CD4-positive, alpha-beta memory T cell (primary cell): ENCODE data around the gene IL26. TPM values are rescaled to one million over a fixed set of nuclear protein-coding genes. Genes with fewer than 3 reads are reported as not detected.
A peak's percentile ranks its signal among the peaks of the same experiment; 100 is the strongest.
"Not testable (repeated sequence)": the region's sequence is repeated elsewhere in the genome, so short reads cannot be mapped to it uniquely, and the experiment has no call there.

Source experiments
- CTCF ChIA-PET: fragments of 350-600 bp; sonication (Branson Sonifier 250); formaldehyde crosslinking; loops from one replicate; lab custom pipeline; 2021; ENCODE audit warnings: inconsistent platforms; ENCODE audit not compliant: partially characterized antibody; lab: Charles Lee
- POLR2A ChIA-PET: fragments of 350-600 bp; sonication (Branson Sonifier 250); formaldehyde crosslinking; loops from one replicate; lab custom pipeline; 2021; ENCODE audit not compliant: partially characterized antibody; lab: Charles Lee
- DNase-seq, 5 donors: peaks; one replicate each; pipeline versions ENCODE4 v3.0.0 to v3.0.0-alpha.2; 2020 to 2022; ENCODE audit warnings: mixed read lengths in 1 of 5
- H3K27ac ChIP-seq: one replicate; pipeline ENCODE4 v1.7.0; 2013; ENCODE audit warnings: low read depth, low read length
- H3K27me3 ChIP-seq: 2 replicates; pipeline ENCODE4 v1.7.0; 2013; ENCODE audit warnings: mild to moderate bottlenecking, low read length, moderate library complexity; ENCODE audit not compliant: insufficient read depth
- H3K36me3 ChIP-seq: 2 replicates; pipeline ENCODE4 v1.7.0; 2013; ENCODE audit warnings: mild to moderate bottlenecking, low read length, moderate library complexity; ENCODE audit not compliant: insufficient read depth
- H3K4me1 ChIP-seq: 2 replicates; pipeline ENCODE4 v1.7.0; 2013; ENCODE audit warnings: mild to moderate bottlenecking, low read length, moderate library complexity; ENCODE audit not compliant: insufficient read depth
- H3K4me3 ChIP-seq, 2 donors: one replicate each; pipeline ENCODE4 v1.7.0; 2013; ENCODE audit warnings: low read length in 2 of 2, mild to moderate bottlenecking in 1 of 2
- H3K9me3 ChIP-seq, 2 donors: one replicate each; pipeline ENCODE4 v1.7.0; 2013; ENCODE audit warnings: low read length in 2 of 2, control low read depth in 1 of 2; ENCODE audit not compliant: control insufficient read depth in 1 of 2
- H3K27ac Mint-ChIP-seq, 7 donors: one replicate each; pipeline ENCODE4 v1.8.0; 2020 to 2021; ENCODE audit warnings: mixed read lengths in 7 of 7, mild to moderate bottlenecking in 6 of 7, inconsistent platforms in 3 of 7, moderate library complexity in 3 of 7
- H3K27me3 Mint-ChIP-seq, 2 donors: one replicate each; pipeline ENCODE4 v1.8.0; 2020 to 2021; ENCODE audit warnings: mixed read lengths in 2 of 2
- H3K36me3 Mint-ChIP-seq, 2 donors: one replicate each; pipeline ENCODE4 v1.8.0; 2020 to 2021; ENCODE audit warnings: mixed read lengths in 2 of 2, inconsistent platforms in 1 of 2, mild to moderate bottlenecking in 1 of 2
- H3K4me1 Mint-ChIP-seq, 4 donors: one replicate each; pipeline ENCODE4 v1.8.0; 2020 to 2021; ENCODE audit warnings: mixed read lengths in 4 of 4, mild to moderate bottlenecking in 1 of 4
- H3K4me3 Mint-ChIP-seq, 8 donors: one replicate each; pipeline ENCODE4 v1.8.0; 2020 to 2021; ENCODE audit warnings: mixed read lengths in 8 of 8, mild to moderate bottlenecking in 7 of 8, moderate library complexity in 6 of 8, inconsistent platforms in 3 of 8
- H3K9me3 Mint-ChIP-seq, 8 donors: one replicate each; pipeline ENCODE4 v1.8.0; 2020 to 2021; ENCODE audit warnings: mixed read lengths in 8 of 8, mild to moderate bottlenecking in 5 of 8, inconsistent platforms in 3 of 8, moderate library complexity in 1 of 8
- intact Hi-C: fragments of 100-400 bp; cut with micrococcal nuclease; formaldehyde crosslinking; loops from one replicate; pipeline ENCODE4 v1.15.1; 2023
- polyA plus RNA-seq, 2 donors: library from polyadenylated mRNA; unstranded; fragments of 300-500 nt; fragmentation: Illumina TruSeq; gene quantifications; one replicate each; pipeline ENCODE4 v1.2.3, GENCODE V29; 2021
- total RNA-seq, 2 experiments: library from RNA; stranded (reverse); gene quantifications; one replicate each; pipeline ENCODE4 v1.2.3, GENCODE V29; 2021

The IL26 gene
- total and polyA plus RNA-seq, 4 experiments from 2014 or later: 0.30 TPM; not detected in 3

GRCh38 chr12:68223067-68223747 lies 2.4 kb downstream of the IL26 start:
- no peaks in the 10 kb centered on the region for H3K36me3 Mint-ChIP-seq
- Histone ChIP-seq H3K27me3 (no peaks in the 10 kb centered on the region), H3K27ac (no peak overlapping the region), H3K36me3 (no peaks in the 10 kb centered on the region), H3K4me3 (no peak overlapping the region), H3K9me3 (no peaks in the 10 kb centered on the region), H3K4me1 (peaks cover 7% of the 10 kb centered on the region)
- no peaks in the 10 kb centered on the region for H3K9me3 Mint-ChIP-seq
- peak overlapping the region in 5 of 7 donors; percentile 10 to 93 (median 71) for H3K27ac Mint-ChIP-seq
- intact Hi-C loops: loop anchor here (1.0 to 10.0 kb wide), 7 partner anchors 14 to 868 kb away; no protein-coding TSS in a partner anchor
- ChIA-PET POLR2A (interaction anchor here (0.5 to 2.1 kb wide), 10 partner anchors 9 to 426 kb away, joined by 3 to 12 read pairs (median 4); partner anchors contain the start of gene MDM1), CTCF (interaction anchor here (0.6 to 4.8 kb wide), 51 partner anchors 9 to 867 kb away, joined by 3 to 139 read pairs (median 5); partner anchors contain the start of genes MDM1 and SLC35E3)
- peaks cover 8 to 14% (median 10%) of the 10 kb centered on the region in 4 donors for H3K4me1 Mint-ChIP-seq
- H3K4me3 Mint-ChIP-seq: peak overlapping the region in 7 of 8 donors; percentile 32 to 82 (median 75)
- no peaks in the 10 kb centered on the region for H3K27me3 Mint-ChIP-seq
- DNase-seq: peak; percentile 68 to 71 (median 69)

GRCh38 chr12:68222326-68222725 lies 3.3 kb downstream of the IL26 start:
- intact Hi-C loops: loop anchor here (2.0 to 10.0 kb wide), 5 partner anchors 14 to 868 kb away; no protein-coding TSS in a partner anchor
- Mint-ChIP-seq H3K4me3 (no peak overlapping the region), H3K27ac (no peak overlapping the region), H3K9me3 (no peaks in the 10 kb centered on the region), H3K27me3 (peaks cover 0 to 2% of the 10 kb centered on the region in 2 donors), H3K4me1 (peaks cover 8 to 14% (median 10%) of the 10 kb centered on the region in 4 donors), H3K36me3 (no peaks in the 10 kb centered on the region)
- DNase-seq: no peak
- H3K27ac ChIP-seq: no peak overlapping the region
- no peaks in the 10 kb centered on the region for H3K36me3 ChIP-seq
- no peaks in the 10 kb centered on the region for H3K27me3 ChIP-seq
- no peak overlapping the region for H3K4me3 ChIP-seq
- H3K4me1 ChIP-seq: peaks cover 7% of the 10 kb centered on the region
- ChIA-PET POLR2A (interaction anchor here (0.7 to 2.1 kb wide), 5 partner anchors 10 to 95 kb away, joined by 3 to 12 read pairs (median 6); no protein-coding TSS in a partner anchor), CTCF (interaction anchor here (0.7 to 4.8 kb wide), 44 partner anchors 8 to 866 kb away, joined by 3 to 139 read pairs (median 6); partner anchors contain the start of genes MDM1 and SLC35E3)
- H3K9me3 ChIP-seq: no peaks in the 10 kb centered on the region

GRCh38 chr12:68221497-68221896 lies 4.1 kb downstream of the IL26 start:
- Histone ChIP-seq H3K36me3 (no peaks in the 10 kb centered on the region), H3K4me1 (peaks cover 7% of the 10 kb centered on the region), H3K9me3 (no peaks in the 10 kb centered on the region), H3K4me3 (no peak overlapping the region), H3K27me3 (no peaks in the 10 kb centered on the region), H3K27ac (no peak overlapping the region)
- ChIA-PET POLR2A (no interaction called here), CTCF (interaction anchor here (1.2 to 4.8 kb wide), 8 partner anchors 7 to 181 kb away, joined by 3 to 139 read pairs (median 24); no protein-coding TSS in a partner anchor)
- Mint-ChIP-seq H3K4me3 (no peak overlapping the region), H3K9me3 (no peaks in the 10 kb centered on the region), H3K27me3 (peaks cover 0 to 2% of the 10 kb centered on the region in 2 donors), H3K36me3 (no peaks in the 10 kb centered on the region), H3K4me1 (peaks cover 8 to 14% (median 10%) of the 10 kb centered on the region in 4 donors), H3K27ac (no peak overlapping the region)
- DNase-seq: no peak
- intact Hi-C loops: loop anchor here (5.0 to 10.0 kb wide), 2 partner anchors 44 to 867 kb away; no protein-coding TSS in a partner anchor

GRCh38 chr12:68210875-68211274 lies 14.7 kb downstream of the IL26 start:
- intact Hi-C loops: no loop called here
- H3K27ac ChIP-seq: no peak overlapping the region
- no peak overlapping the region for H3K27ac Mint-ChIP-seq
- no peak overlapping the region for H3K4me3 ChIP-seq
- ChIA-PET POLR2A (no interaction called here), CTCF (no interaction called here)
- H3K36me3 ChIP-seq: no peaks in the 10 kb centered on the region
- H3K9me3 ChIP-seq: no peaks in the 10 kb centered on the region
- H3K4me1 ChIP-seq: peaks cover 7% of the 10 kb centered on the region
- no peaks in the 10 kb centered on the region for H3K27me3 ChIP-seq
- H3K36me3 Mint-ChIP-seq: no peaks in the 10 kb centered on the region
- DNase-seq: no peak
- peaks cover 11 to 15% (median 12%) of the 10 kb centered on the region in 4 donors for H3K4me1 Mint-ChIP-seq
- H3K4me3 Mint-ChIP-seq: peak overlapping the region in 1 of 8 donors; percentile 4
- H3K27me3 Mint-ChIP-seq: peaks cover 1 to 3% of the 10 kb centered on the region in 2 donors
- H3K9me3 Mint-ChIP-seq: peaks cover 0 to 6% (median 0%) of the 10 kb centered on the region in 8 donors

- H3K4me3 Mint-ChIP-seq, H3K36me3 ChIP-seq, H3K9me3 Mint-ChIP-seq, H3K27me3 Mint-ChIP-seq, intact Hi-C loops, H3K4me1 ChIP-seq, H3K27ac ChIP-seq, H3K9me3 ChIP-seq, H3K36me3 Mint-ChIP-seq, H3K27me3 ChIP-seq, CTCF ChIA-PET, H3K27ac Mint-ChIP-seq, DNase-seq, H3K4me3 ChIP-seq, POLR2A ChIA-PET: not testable (repeated sequence)
- H3K4me1 Mint-ChIP-seq: peaks cover 11 to 15% (median 12%) of the 10 kb centered on the region in 4 donors
Measured at GRCh38 chr12:68209048-68209728, 16.4 kb downstream of the IL26 start.

GRCh38 chr12:68207276-68207675 lies 18.3 kb downstream of the IL26 start:
- Histone ChIP-seq H3K4me3 (no peak overlapping the region), H3K27me3 (no peaks in the 10 kb centered on the region), H3K36me3 (no peaks in the 10 kb centered on the region), H3K9me3 (no peaks in the 10 kb centered on the region), H3K27ac (no peak overlapping the region), H3K4me1 (peaks cover 24% of the 10 kb centered on the region)
- H3K4me1 Mint-ChIP-seq: peaks cover 26 to 31% (median 27%) of the 10 kb centered on the region in 4 donors
- peaks cover 0 to 6% (median 0%) of the 10 kb centered on the region in 8 donors for H3K9me3 Mint-ChIP-seq
- CTCF ChIA-PET: no interaction called here
- no peak overlapping the region for H3K4me3 Mint-ChIP-seq
- peaks cover 1 to 2% of the 10 kb centered on the region in 2 donors for H3K27me3 Mint-ChIP-seq
- H3K36me3 Mint-ChIP-seq: no peaks in the 10 kb centered on the region
- H3K27ac Mint-ChIP-seq: no peak overlapping the region
- DNase-seq: no peak
- intact Hi-C loops: no loop called here
- POLR2A ChIA-PET: no interaction called here

GRCh38 chr12:68206446-68206845 lies 19.2 kb downstream of the IL26 start:
- ChIA-PET CTCF (no interaction called here), POLR2A (no interaction called here)
- DNase-seq: no peak
- Histone ChIP-seq H3K27ac (no peak overlapping the region), H3K4me1 (peaks cover 27% of the 10 kb centered on the region), H3K9me3 (no peaks in the 10 kb centered on the region), H3K27me3 (no peaks in the 10 kb centered on the region), H3K4me3 (no peak overlapping the region), H3K36me3 (no peaks in the 10 kb centered on the region)
- Mint-ChIP-seq H3K4me3 (no peak overlapping the region), H3K36me3 (no peaks in the 10 kb centered on the region), H3K9me3 (no peaks in the 10 kb centered on the region), H3K4me1 (peaks cover 21 to 29% (median 24%) of the 10 kb centered on the region in 4 donors), H3K27ac (peak overlapping the region in 1 of 7 donors; percentile 40), H3K27me3 (no peaks in the 10 kb centered on the region)
- intact Hi-C loops: no loop called here
